Esophagus muscularis mucosa (tissue), 3 donors: Measurements from ENCODE around the gene C6orf89.

Source experiments
- CTCF ChIP-seq, 3 experiments: fragments of 200-600 bp in 2 of 3; fragments of 450-650 bp in 1 of 3; sonication (generic) in 2 of 3; IDR thresholded peaks; one replicate each; pipeline ENCODE4 v1.5.1; 2017 to 2019; ENCODE audit warnings: antibody characterized with exemption in 3 of 3, mild to moderate bottlenecking in 2 of 3, moderate library complexity in 1 of 3
- POLR2A ChIP-seq: fragments of 450-650 bp; IDR thresholded peaks from one replicate; pipeline ENCODE4 v1.6.1; 2017; ENCODE audit warnings: antibody characterized with exemption, moderate library complexity, mild to moderate bottlenecking, low read depth
- POLR2AphosphoS5 ChIP-seq, 2 donors: sonication (generic); formaldehyde crosslinking; IDR thresholded peaks; one replicate each; pipeline ENCODE4 v1.6.1; 2017; ENCODE audit warnings: antibody characterized with exemption in 2 of 2

DNA sequence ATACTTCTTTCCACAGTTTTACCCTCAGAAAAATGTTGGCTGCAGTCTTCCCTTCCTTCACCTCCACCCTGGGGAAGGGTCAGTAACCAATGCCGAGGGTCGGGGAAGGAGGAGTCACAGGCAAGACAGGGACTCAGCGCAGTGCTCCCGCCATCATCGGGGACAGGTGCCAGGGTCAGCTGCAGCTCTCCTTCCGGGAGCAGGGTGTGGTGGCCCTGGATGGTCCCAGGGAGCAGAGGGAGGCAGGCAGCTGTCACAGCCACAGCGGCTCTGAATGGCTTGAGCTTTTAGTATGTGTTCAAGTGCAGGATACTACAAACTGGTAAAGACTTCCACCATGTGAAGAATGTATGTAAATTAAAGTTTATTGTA lies 42.8 kb downstream of the C6orf89 start:
- TF ChIP-seq CTCF (IDR thresholded peaks at IDR 0.05) (no peak), POLR2A (no peak), POLR2AphosphoS5 (IDR thresholded peaks at IDR 0.05) (no peak)
